GM10847 (cell line): ENCODE measurements around the gene NDUFS3.
A peak's percentile ranks its signal among the peaks of the same experiment; 100 is the strongest.

Experiments
- POLR2A ChIP-seq: IDR thresholded peaks from 2 replicates; pipeline ENCODE4 v1.6.1; 2011; ENCODE audit not compliant: insufficient read length; ENCODE audit errors: extremely low read depth

Gene NDUFS3

GRCh38 chr11:47578524-47579494, at the start of gene NDUFS3, which contains the start of gene KBTBD4:
Gene NDUFS3 (plus strand): TSS chr11:47579074. CDS start chr11:47579092, 18 bp downstream.
Gene KBTBD4 (minus strand): TSS chr11:47578970. CDS start chr11:47578951, 19 bp downstream.
- peak; percentile 92 for TF ChIP-seq POLR2A

GRCh38 chr11:47529951-47530350, 48.9 kb upstream of the NDUFS3 start:
- TF ChIP-seq POLR2A, result no peak

- TF ChIP-seq POLR2A, result no peak
Observed at GRCh38 chr11:47531666-47532065, 47.2 kb upstream of the NDUFS3 start.

GRCh38 chr11:47532597-47533213, 46.2 kb upstream of the NDUFS3 start:
- TF ChIP-seq POLR2A, result no peak

- no peak for TF ChIP-seq POLR2A
Observed at GRCh38 chr11:47533690-47534151, 45.2 kb upstream of the NDUFS3 start.

GRCh38 chr11:47534704-47535251, 44.1 kb upstream of the NDUFS3 start:
- no peak for TF ChIP-seq POLR2A

- no peak for TF ChIP-seq POLR2A
Observed at GRCh38 chr11:47536915-47537314, 42.0 kb upstream of the NDUFS3 start.

- no peak for TF ChIP-seq POLR2A
Observed at GRCh38 chr11:47538741-47539565, 39.9 kb upstream of the NDUFS3 start.

- no peak for TF ChIP-seq POLR2A
Observed at GRCh38 chr11:47539681-47540039, 39.2 kb upstream of the NDUFS3 start.

- TF ChIP-seq POLR2A, result no peak
Observed at GRCh38 chr11:47541070-47541469, 37.8 kb upstream of the NDUFS3 start.

- TF ChIP-seq POLR2A, result no peak
Observed at GRCh38 chr11:47545298-47545697, 33.6 kb upstream of the NDUFS3 start.

- TF ChIP-seq POLR2A, result no peak
Observed at GRCh38 chr11:47550288-47551047, 28.4 kb upstream of the NDUFS3 start.

GRCh38 chr11:47551086-47551485, 27.8 kb upstream of the NDUFS3 start:
- no peak for TF ChIP-seq POLR2A

- no peak for TF ChIP-seq POLR2A
Observed at GRCh38 chr11:47552056-47552565, 26.8 kb upstream of the NDUFS3 start.
